ENCODE measurements around the gene SERPINC1.
"Not testable (repeated sequence)": the region's sequence is repeated elsewhere in the genome, so short reads cannot be mapped to it uniquely, and the experiment has no call there.

SERPINC1 gene

DNA sequence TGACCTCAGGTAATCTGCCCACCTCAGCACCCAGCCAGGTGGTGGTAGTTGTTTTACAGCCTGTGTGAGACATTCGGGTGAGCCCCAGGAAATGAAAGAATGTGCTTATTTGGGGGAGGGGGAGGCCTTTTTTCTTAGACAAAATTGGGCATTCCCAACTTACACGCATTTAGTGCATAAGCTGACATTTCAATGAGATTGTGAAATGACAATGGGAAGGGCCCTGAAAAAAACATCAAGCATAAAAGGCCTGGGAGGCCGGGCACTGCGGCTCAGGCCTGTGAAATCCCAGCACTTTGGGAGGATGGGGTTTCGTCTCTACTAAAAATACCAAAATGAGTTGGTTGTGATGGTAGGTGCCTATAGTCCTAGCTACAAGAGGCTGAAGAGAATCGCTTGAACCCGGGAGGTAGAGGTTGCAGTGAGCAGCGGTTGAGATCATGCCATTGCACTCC is 54.3 kb downstream of the SERPINC1 start:
- no peak for DNase-seq (ENCODE audit: low read depth)

DNA sequence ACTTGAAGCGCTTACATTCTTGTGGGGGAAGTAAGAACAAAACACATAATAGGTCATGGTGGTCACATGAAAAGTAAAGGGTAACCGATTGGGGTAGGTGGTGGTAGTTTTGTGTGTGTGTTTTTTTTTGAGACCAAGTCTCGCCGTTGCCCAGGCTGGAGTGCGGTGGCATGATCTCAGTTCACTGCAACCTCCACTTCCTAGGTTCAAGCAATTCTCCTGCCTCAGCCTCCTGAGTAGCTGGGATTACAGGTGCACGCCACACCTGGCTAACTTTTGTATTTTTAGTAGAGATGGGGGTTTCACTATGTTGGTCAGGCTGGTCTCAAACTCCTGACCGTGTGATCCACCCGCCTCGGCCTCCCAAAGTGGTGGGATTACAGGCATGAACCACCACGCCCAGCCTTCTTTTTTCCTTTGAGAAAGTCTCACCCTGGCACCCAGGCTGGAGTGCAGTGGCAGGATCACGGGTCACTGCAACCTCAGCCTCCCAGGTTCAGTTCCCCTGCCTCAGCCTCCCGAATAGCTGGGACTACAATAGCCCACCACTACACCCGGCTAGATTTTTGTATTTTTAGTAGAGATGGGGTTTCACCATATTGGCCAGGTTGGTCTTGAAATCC is 54.9 kb downstream of the SERPINC1 start:
- not testable (repeated sequence) for DNase-seq (ENCODE audit: low read depth)

DNA sequence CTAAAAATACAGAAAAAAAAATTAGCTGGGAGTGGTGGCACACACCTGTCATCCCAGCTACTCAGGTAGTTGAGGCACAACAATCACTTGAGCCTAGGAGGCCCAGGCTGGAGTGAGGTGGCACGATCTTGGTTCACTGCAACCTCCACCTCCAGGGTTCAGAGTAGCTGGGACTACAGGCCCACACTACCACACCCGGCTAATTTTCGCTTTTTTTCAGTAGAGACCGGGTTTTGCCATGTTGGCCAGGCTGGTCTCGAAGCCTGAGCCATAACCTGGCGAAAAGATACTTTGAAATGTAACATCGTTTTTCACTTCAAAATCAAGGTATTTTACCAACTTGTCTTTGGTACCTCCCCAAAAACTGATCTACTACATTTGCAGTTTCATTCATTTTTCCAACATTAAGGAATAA is 55.4 kb downstream of the SERPINC1 start:
- no peak for DNase-seq (ENCODE audit: low read depth)

DNA sequence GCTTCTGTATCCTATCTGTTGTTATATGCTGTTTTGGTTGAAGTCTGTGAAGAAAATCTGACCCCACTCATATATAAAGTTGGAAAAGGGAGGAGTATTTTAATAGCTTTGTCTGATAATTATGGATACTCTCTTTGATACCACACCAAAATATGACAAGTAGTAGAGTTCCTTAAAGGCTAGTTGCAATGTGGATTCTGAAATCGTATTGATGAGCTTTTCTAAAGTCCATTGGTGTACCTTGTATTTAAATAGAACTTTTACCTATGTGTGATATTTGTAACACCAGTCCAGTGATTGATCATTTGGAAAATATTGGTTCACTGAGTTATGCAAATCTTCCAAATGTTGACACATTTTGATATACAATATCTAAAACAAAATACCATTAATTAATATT is 57.1 kb downstream of the SERPINC1 start:
- no peak for DNase-seq (ENCODE audit: low read depth)

DNA sequence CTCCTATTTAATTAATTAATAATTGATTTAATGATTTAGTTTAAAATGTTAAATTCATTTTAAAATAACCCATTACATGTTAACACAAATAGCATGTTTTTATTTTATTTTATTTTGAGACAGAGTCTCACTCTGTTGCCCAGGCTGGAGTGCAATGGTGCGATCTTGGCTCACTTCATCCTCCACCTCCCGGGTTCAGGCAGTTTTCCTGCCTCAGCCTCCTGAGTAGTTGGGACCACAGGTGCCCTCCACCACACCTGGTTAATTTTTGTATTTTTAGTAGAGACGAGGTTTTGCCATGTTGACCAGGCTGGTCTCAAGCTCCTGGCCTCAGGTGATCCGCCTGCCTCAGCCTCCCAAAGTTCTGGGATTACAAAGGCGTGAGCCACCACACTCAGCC is 57.6 kb downstream of the SERPINC1 start:
- not testable (repeated sequence) for DNase-seq (ENCODE audit: low read depth)

DNA sequence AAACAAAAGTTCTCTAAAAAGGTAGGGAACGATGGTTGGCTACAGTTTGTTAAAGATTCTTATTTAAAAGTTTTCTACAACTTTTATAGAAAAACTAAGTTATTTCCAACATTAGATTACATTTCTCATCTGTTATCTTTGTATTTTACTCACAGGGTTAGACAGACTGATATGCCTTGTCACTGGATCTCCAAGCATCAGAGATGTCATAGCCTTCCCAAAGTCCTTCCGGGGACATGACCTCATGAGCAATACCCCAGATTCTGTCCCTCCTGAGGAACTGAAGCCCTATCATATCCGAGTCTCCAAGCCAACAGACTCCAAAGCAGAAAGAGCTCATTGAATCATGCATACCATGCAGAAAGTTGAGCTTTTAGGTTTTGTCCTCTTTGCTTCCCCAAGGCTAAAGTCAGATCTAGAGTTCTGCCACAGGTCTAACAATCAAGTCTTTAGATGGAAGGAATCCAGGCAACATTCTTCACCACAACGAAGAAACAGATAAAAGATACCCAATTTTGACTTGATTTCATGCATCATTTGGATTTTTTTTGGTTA is 59.7 kb downstream of the SERPINC1 start:
- no peak for DNase-seq (ENCODE audit: low read depth)

DNA sequence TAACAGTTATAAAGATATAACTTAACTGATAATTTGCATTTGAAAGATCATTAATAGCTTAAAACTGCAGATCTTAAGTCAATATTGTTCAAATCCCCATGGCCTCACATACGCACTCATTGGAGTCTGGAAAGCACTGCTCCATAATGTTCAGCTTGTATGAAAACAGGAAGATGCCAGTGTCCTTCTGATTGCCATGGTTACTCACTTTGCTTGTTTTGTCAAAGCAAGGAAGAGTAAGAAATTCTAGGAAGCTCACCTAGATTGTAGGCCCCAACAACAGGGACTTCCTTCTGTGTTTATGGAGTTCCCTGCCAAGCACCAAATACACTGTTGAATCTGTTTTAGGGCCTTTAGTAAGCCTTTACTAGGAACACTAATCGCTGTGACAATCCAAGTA is 60.2 kb downstream of the SERPINC1 start:
- no peak for DNase-seq (ENCODE audit: low read depth)

DNA sequence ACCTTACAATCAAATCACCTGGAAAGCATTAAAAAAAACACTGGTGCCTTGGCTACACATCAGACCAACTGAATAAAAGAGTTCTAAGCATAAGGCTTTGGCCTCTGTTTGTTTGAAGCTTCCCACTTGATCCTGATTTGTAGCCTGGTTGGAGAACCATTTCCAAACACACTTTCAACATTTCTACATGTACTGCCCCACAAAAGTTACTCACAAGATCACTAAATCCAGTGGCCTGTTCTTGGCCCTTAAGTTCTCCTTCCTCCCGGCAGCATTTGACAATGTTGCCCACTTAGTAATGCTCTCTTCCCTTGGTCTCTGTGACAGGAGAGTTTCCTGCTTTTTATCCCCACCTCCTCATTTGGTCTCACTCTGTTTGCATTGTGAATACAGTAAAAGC is 61.1 kb downstream of the SERPINC1 start:
- no peak for DNase-seq (ENCODE audit: low read depth)

All from T follicular helper cell (primary cell).